HepG2 (cell line): ENCODE data around the gene ASF1B. TPM values are rescaled to one million over a fixed set of nuclear protein-coding genes. Genes with fewer than 3 reads are reported as not detected.

Source experiments
- ATAC-seq: fragments of 200-7000 bp; cut with Tn5 transposase; 3 replicates; pipeline ENCODE4 v1.9.1; 2020; ENCODE audit warnings: mild to moderate bottlenecking, moderate library complexity
- BruUV-seq: library from RNA; stranded (reverse); fragments of 400-500 nt; replicated peaks from 2 replicates; lab custom pipeline; 2021; lab: Mats Ljungman, UMichigan
- CTCF ChIA-PET: fragments of 300-600 bp; formaldehyde crosslinking; extraction: SDS; loops from one replicate; lab custom pipeline; 2021; ENCODE audit warnings: low total read pairs, inconsistent platforms, low intra/inter-chr PET ratio; lab: Yijun Ruan, JAX
- POLR2A ChIA-PET: fragments of 350-600 bp; sonication (Branson Sonifier 250); formaldehyde crosslinking; loops from one replicate; lab custom pipeline; 2020; ENCODE audit warnings: antibody characterized with exemption, inconsistent platforms; lab: Yijun Ruan, JAX
- DNase-seq: peaks from one replicate; pipeline ENCODE4 v3.0.0-alpha.2; 2015; ENCODE audit warnings: low spot score
- FAIRE-seq: peaks from 3 replicates; lab custom pipeline; 2011; peaks lifted over from hg19 to GRCh38; lab: Jason Lieb, UNC
- H2AFZ ChIP-seq: one replicate; pipeline ENCODE4 v1.6.1; 2011; ENCODE audit warnings: low read length, inconsistent platforms
- H3K27ac ChIP-seq: fragments of 300-600 bp; 3 replicates; pipeline ENCODE4 v1.8.0; 2011; ENCODE audit warnings: mixed run types, mild to moderate bottlenecking, mixed read lengths, low read length, inconsistent platforms; ENCODE audit not compliant: insufficient read depth; ENCODE audit errors: extremely low read length
- H3K27me3 ChIP-seq, 2 experiments: fragments of 200-600 bp in 1 of 2; 2 replicates in 1 of 2; 3 replicates in 1 of 2; pipeline versions ENCODE4 v1.6.0 to v1.8.0; 2011; ENCODE audit warnings: low read length in 2 of 2, mild to moderate bottlenecking in 2 of 2, moderate library complexity in 2 of 2, inconsistent platforms in 1 of 2; ENCODE audit not compliant: insufficient read depth in 2 of 2, control insufficient read depth in 1 of 2
- H3K36me3 ChIP-seq, 2 experiments: fragments of 200-600 bp in 1 of 2; replicated peaks in 1 of 2; 2 replicates in 1 of 2; 3 replicates in 1 of 2; pipeline versions ENCODE4 v1.5.1 to v1.8.0; 2011; ENCODE audit warnings: low read length in 2 of 2, inconsistent platforms in 1 of 2; ENCODE audit not compliant: insufficient read depth in 2 of 2, control insufficient read depth in 1 of 2
- H3K4me1 ChIP-seq: 2 replicates; pipeline ENCODE4 v1.5.1; 2012; ENCODE audit warnings: low read length, inconsistent platforms; ENCODE audit not compliant: insufficient read depth
- H3K4me2 ChIP-seq: 2 replicates; pipeline ENCODE4 v1.6.0; 2011; ENCODE audit warnings: low read depth, low read length, inconsistent platforms
- H3K4me3 ChIP-seq, 3 experiments: fragments of 200-600 bp in 1 of 3; sonication (generic), shearing (Covaris generic) in 1 of 3; replicated peaks in 1 of 3; 2 replicates each; pipeline ENCODE4 v1.5.1; 2011 to 2016; ENCODE audit warnings: low read length in 3 of 3, inconsistent platforms in 2 of 3, low read depth in 2 of 3, mild to moderate bottlenecking in 2 of 3, control low read depth in 1 of 3, mixed read lengths in 1 of 3; ENCODE audit not compliant: insufficient read depth in 1 of 3
- H3K79me2 ChIP-seq: one replicate; pipeline ENCODE4 v1.6.1; 2011; ENCODE audit warnings: low read length, inconsistent platforms; ENCODE audit not compliant: insufficient read depth
- H3K9ac ChIP-seq: 2 replicates; pipeline ENCODE4 v1.6.0; 2011; ENCODE audit warnings: mild to moderate bottlenecking, low read depth, low read length, inconsistent platforms; ENCODE audit not compliant: insufficient read depth
- H3K9me3 ChIP-seq: 2 replicates; pipeline ENCODE4 v1.5.1; 2012; ENCODE audit warnings: mild to moderate bottlenecking, low read length
- H4K20me1 ChIP-seq: 2 replicates; pipeline ENCODE4 v1.6.0; 2011; ENCODE audit warnings: inconsistent platforms, mild to moderate bottlenecking, low read length, moderate library complexity; ENCODE audit not compliant: insufficient read depth
- AGO2 ChIP-seq: fragments of 200-400 bp; formaldehyde crosslinking; optimal IDR thresholded peaks from 2 replicates; pipeline ENCODE3; 2017; ENCODE audit warnings: mild to moderate bottlenecking, low read depth, low read length, moderate library complexity
- ASH2L ChIP-seq: fragments of 300-600, 200-600 bp; sonication (generic); IDR thresholded peaks from 2 replicates; pipeline ENCODE4 v1.7.0; 2017; ENCODE audit warnings: low read depth, mild to moderate bottlenecking, moderate library complexity, mixed read lengths, low read length; ENCODE audit not compliant: insufficient read length
- ATRX ChIP-seq: sonication (generic); formaldehyde crosslinking; IDR thresholded peaks from 2 replicates; pipeline ENCODE4 v1.4.0; 2020; ENCODE audit warnings: missing genetic modification reagents, borderline replicate concordance
- DNMT1 ChIP-seq: sonication (generic); formaldehyde crosslinking; IDR thresholded peaks from 2 replicates; pipeline ENCODE4 v1.5.1; 2020; ENCODE audit warnings: mild to moderate bottlenecking, missing genetic modification reagents
- FOXM1 ChIP-seq: sonication (generic); formaldehyde crosslinking; IDR thresholded peaks from 2 replicates; pipeline ENCODE4 v1.5.0; 2020; ENCODE audit warnings: missing genetic modification reagents
- GZF1 ChIP-seq: sonication (generic); formaldehyde crosslinking; IDR thresholded peaks from 2 replicates; pipeline ENCODE4 v1.5.1; 2020; ENCODE audit warnings: mild to moderate bottlenecking, missing genetic modification reagents
- MEF2D ChIP-seq: sonication (generic); formaldehyde crosslinking; IDR thresholded peaks from 2 replicates; pipeline ENCODE4 v1.5.1; 2020; ENCODE audit warnings: mild to moderate bottlenecking, missing genetic modification reagents
- PHF8 ChIP-seq: sonication (generic); formaldehyde crosslinking; IDR thresholded peaks from 2 replicates; pipeline ENCODE4 v1.5.0; 2020; ENCODE audit warnings: missing genetic modification reagents
- REXO4 ChIP-seq: sonication (generic); formaldehyde crosslinking; IDR thresholded peaks from 2 replicates; pipeline ENCODE4 v1.8.0; 2022; ENCODE audit warnings: missing genetic modification reagents, mild to moderate bottlenecking, borderline replicate concordance
- SNAPC2 ChIP-seq: sonication (generic); formaldehyde crosslinking; IDR thresholded peaks from 2 replicates; pipeline ENCODE4 v1.8.1; 2022; ENCODE audit warnings: mild to moderate bottlenecking, missing genetic modification reagents
- SRY ChIP-seq: sonication (generic); formaldehyde crosslinking; IDR thresholded peaks from 2 replicates; pipeline ENCODE4 v1.8.0; 2022; ENCODE audit warnings: mild to moderate bottlenecking, missing genetic modification reagents
- TCF12 ChIP-seq, 2 experiments: fragments of 450-650 bp in 1 of 2; sonication (generic) in 1 of 2; formaldehyde crosslinking in 1 of 2; IDR thresholded peaks; 2 replicates each; pipeline versions ENCODE4 v1.6.1 to v1.8.0; 2017 to 2022; ENCODE audit warnings: antibody characterized with exemption in 1 of 2, mild to moderate bottlenecking in 1 of 2, missing genetic modification reagents in 1 of 2, moderate library complexity in 1 of 2
- ZBTB7A ChIP-seq: sonication (generic); formaldehyde crosslinking; IDR thresholded peaks from 2 replicates; pipeline ENCODE4 v1.8.0; 2022; ENCODE audit warnings: mild to moderate bottlenecking, missing genetic modification reagents
- ZC3H4 ChIP-seq: sonication (generic); formaldehyde crosslinking; IDR thresholded peaks from 2 replicates; pipeline ENCODE4 v1.4.0; 2020; ENCODE audit warnings: missing genetic modification reagents, borderline replicate concordance
- ZFX ChIP-seq: sonication (generic); formaldehyde crosslinking; IDR thresholded peaks from 2 replicates; pipeline ENCODE4 v1.4.0; 2020; ENCODE audit warnings: mild to moderate bottlenecking, low read depth, missing genetic modification reagents, moderate library complexity
- ZFY ChIP-seq: sonication (generic); formaldehyde crosslinking; IDR thresholded peaks from 2 replicates; pipeline ENCODE4 v1.4.0; 2020; ENCODE audit warnings: missing genetic modification reagents
- ZNF343 ChIP-seq: sonication (generic); formaldehyde crosslinking; IDR thresholded peaks from 2 replicates; pipeline ENCODE4 v1.4.0; 2020; ENCODE audit warnings: mild to moderate bottlenecking, missing genetic modification reagents
- ZNF792 ChIP-seq: IDR thresholded peaks from 2 replicates; pipeline ENCODE4 v1.6.1; 2016
- WGBS: methylation state at CpG from one replicate; pipeline ENCODE4 v1.1.6; 2017; ENCODE audit warnings: low lambda C conversion rate; 5-methylcytosine and 5-hydroxymethylcytosine counted together
- in situ Hi-C: cut with HindIII; loops from 2 replicates; pipeline ENCODE4 v1.10.0; 2017; ENCODE audit warnings: low pct_unique_long_range_greater_than_20kb; ENCODE audit not compliant: extremely low pct_ligation_motif_present
- intact Hi-C: fragments of 100-400 bp; cut with micrococcal nuclease; formaldehyde crosslinking; loops from one replicate; pipeline ENCODE4 v1.10.0; 2022; ENCODE audit not compliant: unreplicated experiment
- polyA plus RNA-seq, 8 experiments: library from polyadenylated mRNA; depleted of rRNA in 3 of 8; stranded (reverse) in 7 of 8; unstranded in 1 of 8; fragments of >200 nt; fragmentation: Illumina TruSeq in 4 of 8; extraction: Trizol in 4 of 8; gene quantifications; 2 replicates each; pipeline versions ENCODE4 v1.2.1 to v1.2.3, GENCODE V29; 2011 to 2016; ENCODE audit warnings: low read depth in 4 of 8, missing spikeins in 1 of 8, mixed read lengths in 1 of 8; ENCODE audit not compliant: insufficient read depth in 1 of 8
- total RNA-seq, 5 experiments: library from RNA; depleted of rRNA; stranded (reverse); fragments of >200 nt; fragmentation: Illumina TruSeq; extraction: Trizol; gene quantifications; 2 replicates each; pipeline ENCODE4 v1.2.3, GENCODE V29; 2016; ENCODE audit warnings: low read depth in 1 of 5
- TF ChIP-seq, protein P1 (sequence below): sonication (generic); formaldehyde crosslinking; IDR thresholded peaks from 2 replicates; pipeline ENCODE4 v1.5.1; 2020; ENCODE audit warnings: mild to moderate bottlenecking, missing genetic modification reagents, moderate library complexity

The ASF1B gene
- total and polyA plus RNA-seq, 2 of the 13 experiments (the other 11 are each of a cell fraction or from before 2014, with no cell fraction given) = 18.2 to 24.8 TPM

DNA sequence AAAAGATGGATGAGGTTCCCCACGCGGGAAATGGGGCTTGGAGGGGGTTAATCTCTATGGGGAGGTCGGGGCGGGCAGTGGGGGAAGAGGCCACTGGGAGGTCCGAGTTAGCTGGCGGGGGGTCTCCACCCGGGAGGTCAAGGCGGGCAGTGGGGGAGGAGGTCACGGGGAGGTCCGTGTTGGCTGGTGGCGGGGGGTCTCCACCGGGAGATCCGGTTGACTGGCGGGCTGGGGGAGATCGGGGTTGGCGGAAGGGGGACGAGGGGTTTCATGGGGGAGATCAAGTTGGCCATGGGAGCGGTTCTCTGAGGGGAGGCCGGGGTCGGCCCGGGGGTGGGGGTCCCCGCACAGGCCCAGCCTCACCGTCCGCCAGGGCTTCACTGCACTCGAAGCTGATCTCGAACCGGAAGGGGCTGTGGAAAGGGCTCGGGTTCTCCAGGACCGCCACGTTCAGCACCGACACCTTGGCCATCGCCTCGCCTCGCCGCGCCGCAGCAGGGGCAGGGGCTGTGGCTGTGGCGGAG lies 342 bp downstream of the ASF1B start:
- peak overlapping the region; percentile 68 to 90 (median 72) for H3K4me3 ChIP-seq
- FAIRE-seq = no peak
- H3K27ac ChIP-seq = peak overlapping the region; percentile 72
- no peaks in the 10 kb centered on the region for H3K9me3 ChIP-seq
- H3K4me1 ChIP-seq = peaks cover 43% of the 10 kb centered on the region
- peaks cover 12% of the 10 kb centered on the region for H3K79me2 ChIP-seq
- H2AFZ ChIP-seq = no peak overlapping the region
- WGBS = 5% methylated on average over 21 of the region's 38 CpGs
- CTCF ChIA-PET = interaction anchor here (1.8 kb wide), 1 partner anchor 18 kb away, joined by 6 read pairs; the partner anchor contains the start of gene PRKACA
- POLR2A ChIA-PET = interaction anchor here (0.6 to 1.9 kb wide), 27 partner anchors 9 to 404 kb away, joined by 3 to 21 read pairs (median 4); partner anchors contain the start of genes DNAJB1 and PRKACA
- no TSS peak for BruUV-seq
- H3K36me3 ChIP-seq = no peaks in the 10 kb centered on the region
- in situ Hi-C loops (no loop called here), intact Hi-C loops (loop anchor here (2.0 to 5.0 kb wide), 2 partner anchors 55 to 1834 kb away; no protein-coding TSS in a partner anchor)
- peak overlapping the region; percentile 80 for H3K9ac ChIP-seq
- ATAC-seq = no peak
- peak overlapping the region; percentile 87 for H3K4me2 ChIP-seq
- H4K20me1 ChIP-seq = no peaks in the 10 kb centered on the region
- H3K27me3 ChIP-seq = no peaks in the 10 kb centered on the region
- no peak for DNase-seq
- TF ChIP-seq ZNF792 (CRISPR knock-in tag) = no peak
- peak; percentile 4 for TF ChIP-seq ASH2L
- peak; percentile 72; the same call in 1 of the 2 replicates for TF ChIP-seq ZFY (CRISPR knock-in tag)
- TF ChIP-seq REXO4 = no peak
- 0 out of 2 replicates have a peak, but pooled peaks have one; percentile 83 for TF ChIP-seq SRY (CRISPR knock-in tag)
- TF ChIP-seq ZC3H4 (CRISPR knock-in tag) = 0 out of 2 replicates have a peak, but pooled peaks have one; percentile 29
- TF ChIP-seq GZF1 (CRISPR knock-in tag) = peak; percentile 42; the same call in 1 of the 2 replicates
- TF ChIP-seq ZNF343 = 0 out of 2 replicates have a peak, but pooled peaks have one; percentile 19
- peak; percentile 41; the same call in 1 of the 2 replicates for TF ChIP-seq ZBTB7A (CRISPR knock-in tag)
- TF ChIP-seq SNAPC2 (CRISPR knock-in tag) = no peak
- TF ChIP-seq, protein P1, sequence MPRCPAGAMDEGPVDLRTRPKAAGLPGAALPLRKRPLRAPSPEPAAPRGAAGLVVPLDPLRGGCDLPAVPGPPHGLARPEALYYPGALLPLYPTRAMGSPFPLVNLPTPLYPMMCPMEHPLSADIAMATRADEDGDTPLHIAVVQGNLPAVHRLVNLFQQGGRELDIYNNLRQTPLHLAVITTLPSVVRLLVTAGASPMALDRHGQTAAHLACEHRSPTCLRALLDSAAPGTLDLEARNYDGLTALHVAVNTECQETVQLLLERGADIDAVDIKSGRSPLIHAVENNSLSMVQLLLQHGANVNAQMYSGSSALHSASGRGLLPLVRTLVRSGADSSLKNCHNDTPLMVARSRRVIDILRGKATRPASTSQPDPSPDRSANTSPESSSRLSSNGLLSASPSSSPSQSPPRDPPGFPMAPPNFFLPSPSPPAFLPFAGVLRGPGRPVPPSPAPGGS (CRISPR knock-in tag) = 0 out of 2 replicates have a peak, but pooled peaks have one; percentile 27
- TF ChIP-seq FOXM1 (CRISPR knock-in tag) = no peak
- TF ChIP-seq DNMT1 (CRISPR knock-in tag) = 0 out of 2 replicates have a peak, but pooled peaks have one; percentile 71
- TF ChIP-seq MEF2D = 0 out of 2 replicates have a peak, but pooled peaks have one; percentile 6
- TF ChIP-seq TCF12 (IDR thresholded peaks at IDR 0.05) = no peak
- no peak for TF ChIP-seq TCF12 (CRISPR knock-in tag; IDR thresholded peaks at IDR 0.05)
- peak; percentile 83 for TF ChIP-seq ZFX (CRISPR knock-in tag)
- no peak for TF ChIP-seq ATRX (CRISPR knock-in tag)
- peak; percentile 33 for TF ChIP-seq AGO2
- peak; percentile 65 for TF ChIP-seq PHF8 (CRISPR knock-in tag)
